Bronchial epithelial cell (primary cell): ENCODE results near the gene TSPAN1. TPM values are rescaled to one million over a fixed set of nuclear protein-coding genes. Genes with fewer than 3 reads are reported as not detected.

Experiments
- DNase-seq: peaks from one replicate; pipeline ENCODE4 v3.0.0-alpha.2; 2010; ENCODE audit warnings: low read depth
- FAIRE-seq: peaks from 2 replicates; lab custom pipeline; 2011; peaks lifted over from hg19 to GRCh38; lab: Jason Lieb, UNC
- H3K27me3 ChIP-seq: 2 replicates; pipeline ENCODE4 v1.5.1; 2011; ENCODE audit warnings: low read length; ENCODE audit not compliant: control insufficient read depth, insufficient read depth
- H3K36me3 ChIP-seq: 2 replicates; pipeline ENCODE4 v1.5.1; 2011; ENCODE audit warnings: low read length; ENCODE audit not compliant: control insufficient read depth, insufficient read depth
- H3K4me3 ChIP-seq: 2 replicates; pipeline ENCODE4 v1.5.1; 2011; ENCODE audit warnings: mild to moderate bottlenecking, low read depth, low read length, control low read depth
- CTCF ChIP-seq: IDR thresholded peaks from 2 replicates; pipeline ENCODE4 v1.5.1; 2011; ENCODE audit warnings: mild to moderate bottlenecking, moderate library complexity, low read length, control low read depth, inconsistent platforms; ENCODE audit not compliant: insufficient read depth, severe bottlenecking
- total RNA-seq: library from RNA; depleted of rRNA; stranded (reverse); fragments of >200 nt; gene quantifications from 2 replicates; pipeline ENCODE4 v1.2.1, GENCODE V29; 2014

TSPAN1 gene
- total RNA-seq, 1 donor from 2014 or later = 42.1 TPM

- Histone ChIP-seq H3K36me3 (no peaks in the 10 kb centered on the region), H3K4me3 (no peak overlapping the region), H3K27me3 (no peaks in the 10 kb centered on the region)
- TF ChIP-seq CTCF = no peak
- DNase-seq = no peak
- FAIRE-seq = no peak
Measured at GRCh38 chr1:46205141-46205540, 30.3 kb downstream of the TSPAN1 start.

- H3K4me3 ChIP-seq = no peak overlapping the region
- FAIRE-seq (peak; percentile 58), DNase-seq (no peak)
- no peaks in the 10 kb centered on the region for H3K27me3 ChIP-seq
- no peaks in the 10 kb centered on the region for H3K36me3 ChIP-seq
- TF ChIP-seq CTCF = no peak
Measured at GRCh38 chr1:46205791-46206190, 30.9 kb downstream of the TSPAN1 start.

GRCh38 chr1:46206399-46206798 lies 31.5 kb downstream of the TSPAN1 start:
- no peaks in the 10 kb centered on the region for H3K36me3 ChIP-seq
- FAIRE-seq = no peak
- no peak for TF ChIP-seq CTCF
- H3K4me3 ChIP-seq = no peak overlapping the region
- DNase-seq = no peak
- H3K27me3 ChIP-seq = no peaks in the 10 kb centered on the region

- no peaks in the 10 kb centered on the region for H3K27me3 ChIP-seq
- no peak for TF ChIP-seq CTCF
- no peaks in the 10 kb centered on the region for H3K36me3 ChIP-seq
- DNase-seq = no peak
- no peak for FAIRE-seq
- no peak overlapping the region for H3K4me3 ChIP-seq
Measured at GRCh38 chr1:46210561-46210960, 35.7 kb downstream of the TSPAN1 start.

GRCh38 chr1:46211051-46211450 lies 36.2 kb downstream of the TSPAN1 start:
- FAIRE-seq (no peak), DNase-seq (no peak)
- Histone ChIP-seq H3K36me3 (no peaks in the 10 kb centered on the region), H3K4me3 (no peak overlapping the region), H3K27me3 (no peaks in the 10 kb centered on the region)
- TF ChIP-seq CTCF = no peak

GRCh38 chr1:46215504-46215903 lies 40.6 kb downstream of the TSPAN1 start:
- TF ChIP-seq CTCF = no peak
- Histone ChIP-seq H3K36me3 (peaks cover 6% of the 10 kb centered on the region), H3K4me3 (no peak overlapping the region), H3K27me3 (no peaks in the 10 kb centered on the region)
- no peak for DNase-seq
- no peak for FAIRE-seq
